Left colon (tissue), 2 donors: ENCODE data around the gene PNMA8C. TPM values are rescaled to one million over a fixed set of nuclear protein-coding genes. Genes with fewer than 3 reads are reported as not detected.
"Not testable (repeated sequence)": the region's sequence is repeated elsewhere in the genome, so short reads cannot be mapped to it uniquely, and the experiment has no call there.

ENCODE experiments used
- ATAC-seq: fragments of 200-7000 bp; cut with Tn5 transposase; one replicate; pipeline ENCODE4 v1.9.1; 2020; ENCODE audit warnings: mild to moderate bottlenecking, moderate library complexity
- DNase-seq, 2 donors: peaks; one replicate each; pipeline ENCODE4 v3.0.0-alpha.2; 2020
- intact Hi-C, 2 donors: fragments of 100-400 bp; cut with DNase I in 1 of 2; cut with micrococcal nuclease in 1 of 2; formaldehyde crosslinking; loops; one replicate each; pipeline versions ENCODE4 v1.11.2 to v1.14.0; 2022; cut with DNase I, micrococcal nuclease
- total RNA-seq, 2 donors: library from RNA; stranded (reverse); fragmentation: NEBNext Ultra II Directional; extraction: Animal tissue kit (Norgen Biotek cat#: 25700); gene quantifications; one replicate each; pipeline ENCODE4 v1.2.1, GENCODE V29; 2021
- donor health status: DM: no; HTN: no; CAD: no.
- donor health status: DM: yes; HTN: yes; CAD: no.

Gene PNMA8C
- total RNA-seq, 2 donors from 2014 or later = 0.06 TPM; not detected in 1

DNA sequence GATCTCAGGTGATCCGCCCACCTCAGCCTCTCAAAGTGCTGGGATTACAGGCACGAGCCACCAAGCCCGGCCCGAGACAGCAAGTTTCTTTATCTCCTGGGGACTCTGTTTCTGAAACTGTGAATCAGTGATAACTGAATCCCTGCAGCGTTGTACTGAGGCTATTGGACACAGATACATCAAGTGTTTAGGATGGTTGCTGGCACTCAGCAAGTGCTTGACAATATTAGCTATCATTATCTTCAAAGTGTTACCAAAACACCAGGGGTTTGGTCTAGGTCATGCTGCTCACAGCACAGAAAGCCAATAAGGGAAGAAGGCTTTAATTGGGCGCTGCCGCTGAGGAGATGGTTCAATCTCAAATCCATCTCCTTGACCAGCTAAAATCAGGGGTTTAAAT lies 20.5 kb upstream of the PNMA8C start:
- DNase-seq (no peak), ATAC-seq (no peak)
- intact Hi-C loops = no loop called here

DNA sequence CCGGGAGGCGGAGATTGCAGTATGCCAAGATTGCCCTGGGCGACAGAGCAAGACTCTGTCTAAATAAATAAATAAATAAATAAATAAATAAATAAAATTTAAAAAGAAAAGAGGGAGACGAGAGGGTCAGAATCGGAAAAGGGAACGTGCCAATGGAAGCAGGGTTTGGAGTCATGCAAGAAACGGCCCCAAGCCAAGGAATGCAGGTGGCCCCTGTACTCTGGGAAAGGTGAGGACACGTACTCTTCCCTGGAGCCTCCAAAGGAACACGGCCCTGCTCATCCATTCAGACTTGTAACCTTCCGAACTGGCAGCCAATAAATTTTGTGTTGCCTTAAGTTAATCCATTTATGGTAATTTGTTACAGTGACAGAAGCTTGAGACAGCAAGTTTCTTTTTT lies 19.9 kb upstream of the PNMA8C start:
- intact Hi-C loops = no loop called here
- DNase-seq (no peak), ATAC-seq (no peak)

DNA sequence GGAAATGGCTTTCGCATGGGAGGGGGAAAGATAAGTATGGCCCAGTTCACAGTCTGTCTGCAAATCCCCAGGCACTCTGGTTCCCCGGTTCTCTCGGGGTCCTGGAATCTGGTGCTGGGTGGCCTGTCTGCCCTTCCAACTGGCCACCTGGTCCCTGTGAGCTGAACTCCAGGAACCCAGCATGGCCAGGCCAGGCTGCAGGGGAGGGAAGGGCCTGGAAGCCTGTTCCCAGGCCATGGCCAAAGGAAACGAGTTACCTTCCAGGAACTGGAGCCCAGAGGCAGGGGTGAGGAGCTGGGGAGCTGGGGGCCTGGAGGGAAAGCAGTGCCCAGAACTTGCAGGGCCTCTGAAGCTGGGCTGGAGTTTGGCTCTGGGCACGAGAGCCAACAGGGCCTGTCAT lies 19.1 kb upstream of the PNMA8C start:
- no peak for ATAC-seq
- intact Hi-C loops = no loop called here
- DNase-seq = no peak

DNA sequence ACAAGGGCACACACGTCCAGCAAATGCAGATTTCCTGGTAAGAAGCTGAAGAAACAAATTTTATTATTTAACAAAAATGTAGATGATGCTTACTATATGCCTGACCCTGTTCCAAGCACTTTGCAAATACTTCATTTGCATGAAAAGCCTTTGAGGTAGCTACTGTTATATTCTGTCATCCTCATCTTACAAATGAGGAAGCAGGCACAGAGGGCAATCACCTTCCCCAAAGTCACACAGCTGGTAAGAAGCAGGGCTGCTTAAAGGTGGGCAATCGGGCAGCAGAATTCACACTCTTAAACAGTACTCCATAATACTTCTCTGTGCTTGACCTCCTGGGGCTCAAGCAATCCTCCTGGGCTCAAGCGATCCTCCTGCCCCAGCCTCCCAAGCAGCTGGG lies 18.3 kb upstream of the PNMA8C start:
- no peak for ATAC-seq
- intact Hi-C loops = no loop called here
- DNase-seq = no peak

DNA sequence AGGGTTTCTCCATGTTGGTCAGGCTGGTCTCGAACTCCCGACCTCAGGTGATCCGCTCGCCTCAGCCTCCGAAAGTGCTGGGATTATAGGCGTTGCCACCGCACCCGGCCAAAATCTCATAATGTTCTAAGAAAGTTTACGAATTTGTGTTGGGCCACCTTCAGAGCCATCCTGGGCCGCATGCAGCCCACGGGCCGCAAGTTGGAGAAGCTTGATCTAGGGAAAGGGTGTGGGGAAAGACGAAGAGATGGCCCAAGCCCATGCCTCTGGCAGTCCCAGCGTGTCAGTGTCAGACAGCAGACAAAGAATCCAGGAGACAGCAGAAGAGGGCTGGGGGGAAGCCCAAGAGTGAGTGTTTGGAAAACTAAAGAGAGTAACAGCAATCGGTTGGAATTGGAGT lies 17.3 kb upstream of the PNMA8C start:
- DNase-seq (no peak), ATAC-seq (no peak)
- intact Hi-C loops = no loop called here

DNA sequence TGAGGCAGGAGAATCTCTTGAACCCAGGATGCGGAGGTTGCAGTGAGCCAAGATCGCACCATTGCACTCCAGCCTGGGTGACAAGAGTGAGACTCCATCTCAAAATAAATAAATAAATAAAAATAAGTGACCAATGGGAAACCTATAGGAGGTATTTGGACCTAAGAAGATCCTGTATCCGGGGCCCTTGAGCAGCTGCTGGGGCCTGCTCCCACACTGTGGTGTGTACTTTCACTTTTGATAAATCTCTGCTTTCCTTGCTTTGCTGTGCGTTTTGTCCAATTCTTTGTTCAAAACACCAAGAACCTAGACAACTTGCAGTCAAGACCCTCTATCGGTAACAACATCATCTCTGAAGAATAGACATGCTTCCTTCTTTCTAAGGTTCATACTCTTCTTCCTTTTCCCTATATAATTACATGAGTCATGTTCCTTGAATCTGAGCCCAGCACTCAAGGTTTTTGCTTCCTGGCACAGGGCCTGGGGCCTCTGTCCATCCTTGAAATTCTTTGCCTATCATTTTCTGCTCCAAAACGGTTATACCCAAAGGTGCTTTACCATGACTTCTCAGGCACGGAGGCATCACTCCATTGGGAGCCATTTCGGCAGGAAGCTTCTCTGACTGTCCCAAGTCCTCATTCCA lies 14.2 kb upstream of the PNMA8C start:
- intact Hi-C loops = no loop called here
- ATAC-seq (no peak), DNase-seq (no peak)

DNA sequence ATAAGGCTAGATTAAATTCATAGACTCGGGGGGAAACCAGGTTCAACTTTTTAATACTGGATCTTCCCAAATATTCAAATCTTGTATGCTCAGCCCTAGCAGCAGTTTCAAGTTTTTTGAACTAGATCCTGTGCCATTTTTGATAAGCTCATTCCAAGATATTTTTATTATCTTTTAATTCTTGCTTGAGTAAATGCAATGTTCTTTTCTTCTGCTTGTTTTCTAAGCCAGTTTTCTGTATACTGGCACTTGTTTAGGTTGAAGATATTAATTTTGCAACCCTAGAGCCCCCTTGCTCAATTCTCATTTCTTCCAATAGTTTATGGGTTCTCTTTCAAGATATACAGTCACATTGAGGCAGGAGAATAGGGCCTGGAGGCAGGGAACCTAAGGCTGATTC lies 13.1 kb upstream of the PNMA8C start:
- intact Hi-C loops = no loop called here
- ATAC-seq (no peak), DNase-seq (no peak)

DNA sequence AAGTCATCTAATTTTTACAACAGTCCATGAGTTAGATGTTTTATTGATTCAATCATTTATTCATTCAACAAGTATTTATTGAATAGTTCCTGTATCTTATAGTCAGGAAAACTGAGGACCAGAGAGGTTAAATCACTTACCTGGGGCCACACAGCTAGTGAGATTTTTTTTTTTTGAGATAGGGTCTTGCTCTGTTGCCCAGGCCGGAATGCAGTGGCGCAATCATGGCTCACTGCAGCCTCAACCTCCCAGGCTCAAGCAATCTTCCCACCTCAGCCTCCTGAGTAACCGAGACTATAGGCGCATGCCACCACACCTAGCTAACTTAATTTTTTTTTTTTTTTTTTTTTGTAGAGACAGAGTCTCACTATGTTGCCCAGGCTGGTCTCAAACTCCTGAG lies 7.0 kb upstream of the PNMA8C start:
- DNase-seq, intact Hi-C loops, ATAC-seq: not testable (repeated sequence)

DNA sequence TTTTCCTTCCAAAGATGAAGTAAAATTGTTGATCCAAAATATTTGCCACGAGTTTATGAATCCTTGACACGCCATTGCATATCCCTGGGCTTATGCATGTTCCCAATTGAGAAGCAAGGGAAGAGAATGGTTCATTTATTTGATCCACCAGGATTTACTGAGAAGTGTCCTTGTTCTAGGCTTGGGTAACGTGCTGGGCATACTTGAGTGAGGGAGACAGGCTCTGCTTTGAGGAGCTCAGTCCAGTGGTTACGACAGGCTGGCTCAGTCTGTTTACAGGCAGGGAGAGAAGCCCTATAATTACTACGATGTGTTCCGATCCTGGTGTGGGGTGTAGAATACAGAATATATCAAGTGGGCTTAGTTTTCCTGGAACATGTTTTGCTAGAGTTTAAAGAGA lies 6.3 kb upstream of the PNMA8C start:
- intact Hi-C loops = no loop called here
- DNase-seq (no peak), ATAC-seq (no peak)

DNA sequence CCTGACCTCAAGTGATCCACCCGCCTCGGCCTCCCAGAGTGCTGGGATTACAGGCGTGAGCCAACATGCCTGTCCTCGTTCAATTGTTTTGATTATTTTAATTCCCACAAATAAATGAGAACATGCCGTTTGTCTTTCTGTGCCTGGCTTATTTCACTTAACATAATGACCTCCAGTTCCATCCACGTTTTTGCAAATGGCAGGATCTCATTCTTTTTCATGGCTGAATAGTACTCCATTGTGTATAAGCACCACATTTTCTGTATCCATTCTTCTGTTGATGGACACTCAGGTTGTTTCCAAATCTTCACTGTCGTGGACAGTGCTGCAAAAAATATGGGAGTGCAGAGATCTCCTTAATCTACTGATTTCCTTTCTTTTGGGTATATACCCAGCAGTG lies 4.7 kb upstream of the PNMA8C start:
- ATAC-seq, intact Hi-C loops, DNase-seq: not testable (repeated sequence)

DNA sequence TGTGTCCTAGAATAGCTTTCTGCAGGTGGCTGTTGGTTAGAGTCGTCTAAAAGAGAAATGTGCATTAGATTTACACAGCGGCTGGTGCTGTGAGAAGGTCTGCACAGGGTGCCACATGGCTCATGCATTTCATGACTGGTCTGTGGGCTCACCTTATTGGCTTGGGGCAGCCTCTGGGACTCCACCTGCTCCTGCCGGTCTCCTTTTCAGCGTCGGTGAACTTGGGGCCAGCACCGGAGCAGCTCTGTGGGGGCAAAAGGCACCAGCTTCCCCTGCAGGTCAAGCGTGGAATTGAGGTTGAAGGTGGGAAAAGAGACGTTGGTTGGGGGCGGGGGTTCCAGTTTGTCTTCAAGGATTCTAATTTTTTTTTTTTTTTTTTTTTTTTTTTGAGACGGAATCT lies 3.1 kb upstream of the PNMA8C start:
- intact Hi-C loops = no loop called here
- no peak for DNase-seq
- ATAC-seq = no peak

DNA sequence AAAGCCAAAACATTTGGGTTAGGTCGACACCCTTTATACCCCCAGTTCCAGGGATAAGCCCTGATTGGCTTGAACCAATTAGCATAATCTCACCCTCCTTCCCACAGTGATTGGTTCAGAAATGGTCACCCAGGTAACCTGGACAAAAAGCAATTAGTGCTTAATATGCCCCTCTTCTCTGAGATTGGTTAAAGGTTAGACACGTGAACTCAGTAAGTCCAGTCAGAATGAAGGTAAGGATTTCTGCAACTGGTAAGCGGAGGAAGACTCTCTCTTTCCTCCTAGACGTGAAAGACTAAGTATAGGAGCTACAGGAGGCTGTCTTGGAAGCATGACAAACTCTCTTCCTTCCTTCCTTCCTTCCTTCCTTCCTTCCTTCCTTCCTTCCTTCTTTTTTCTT lies 1.3 kb upstream of the PNMA8C start:
- ATAC-seq = no peak
- intact Hi-C loops = no loop called here
- DNase-seq = no peak

DNA sequence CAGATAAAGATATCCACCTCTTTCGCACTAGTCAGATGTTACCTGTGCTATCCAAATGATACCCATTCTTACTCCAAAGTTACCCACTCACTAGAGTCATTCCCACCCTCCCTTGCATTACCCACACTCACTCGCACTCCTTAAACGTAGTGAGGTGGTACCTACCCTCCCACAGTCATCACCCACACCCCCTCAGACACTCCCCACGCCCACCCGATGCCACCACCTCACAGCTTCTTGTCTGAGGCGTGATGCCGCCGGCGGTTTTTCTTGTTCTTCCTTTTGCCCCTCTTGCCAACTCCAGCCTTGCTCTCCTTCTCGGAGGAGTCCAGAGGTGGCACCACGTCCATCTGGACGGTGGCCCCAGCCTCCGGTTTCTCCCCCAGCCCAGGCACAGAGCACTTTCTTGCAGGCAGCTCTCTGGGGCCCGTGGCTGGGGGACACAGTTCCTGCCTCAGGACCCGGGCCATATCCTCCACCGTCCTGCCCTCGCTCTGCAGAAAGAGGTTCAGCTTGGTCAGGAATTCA lies 1.2 kb downstream of the PNMA8C start:
- ATAC-seq (no peak), DNase-seq (no peak)
- intact Hi-C loops = no loop called here

DNA sequence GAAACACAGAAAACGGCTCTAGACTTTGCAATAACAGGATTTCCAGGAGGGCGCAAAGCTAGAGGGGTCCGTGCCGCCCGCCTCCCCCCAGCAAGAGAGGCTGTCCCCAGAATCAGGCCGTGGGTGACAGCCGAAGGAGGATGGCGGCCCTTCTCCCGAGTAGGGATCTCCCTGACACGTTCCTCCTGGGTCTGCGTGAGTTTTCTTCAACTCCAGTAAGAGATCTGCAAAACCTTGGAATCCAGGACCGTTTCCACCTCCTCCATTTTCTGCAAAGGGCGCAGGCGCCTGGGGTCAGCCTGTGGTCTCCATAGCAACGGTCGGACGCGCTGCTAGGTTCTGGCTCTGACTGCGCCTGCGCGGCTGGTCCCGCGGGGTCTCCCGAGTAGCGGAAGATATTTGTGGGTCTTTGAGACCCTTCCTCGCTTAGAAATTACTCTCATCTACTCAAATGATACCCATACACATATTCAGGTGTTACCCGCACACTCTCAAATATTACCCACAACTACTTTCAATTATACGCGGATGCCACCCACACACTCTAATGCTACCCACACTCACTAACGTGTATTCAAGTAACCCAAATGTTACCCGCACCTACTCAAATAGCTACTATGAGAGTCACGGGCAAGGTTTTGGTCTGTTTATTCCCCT lies 2.1 kb downstream of the PNMA8C start:
- peak; percentile 46 to 56 for DNase-seq
- intact Hi-C loops = no loop called here
- ATAC-seq = peak; percentile 45

DNA sequence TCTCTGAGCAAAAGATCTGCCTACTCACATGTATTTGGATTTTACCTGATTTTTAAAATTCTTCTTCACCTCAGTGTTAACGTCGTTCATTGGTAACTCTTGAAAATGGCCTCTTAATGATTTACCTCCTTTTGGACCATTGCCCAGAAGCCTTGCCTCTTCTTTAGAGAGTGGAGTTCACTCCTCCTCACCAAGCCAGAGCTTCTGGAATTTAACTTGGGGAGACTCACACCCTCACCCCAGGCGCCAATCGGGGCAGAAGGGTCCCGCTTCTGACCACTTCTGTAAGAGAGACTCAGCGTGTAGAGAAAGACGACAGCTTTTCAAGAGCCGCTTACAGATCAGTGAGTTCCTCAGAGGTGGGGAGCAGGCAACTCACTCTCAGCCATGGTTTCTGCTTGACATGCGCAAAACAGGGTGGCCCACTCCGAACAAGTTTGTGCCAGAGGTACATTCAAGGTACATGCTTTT lies 2.7 kb downstream of the PNMA8C start:
- no peak for DNase-seq
- intact Hi-C loops = no loop called here
- peak; percentile 80 for ATAC-seq

DNA sequence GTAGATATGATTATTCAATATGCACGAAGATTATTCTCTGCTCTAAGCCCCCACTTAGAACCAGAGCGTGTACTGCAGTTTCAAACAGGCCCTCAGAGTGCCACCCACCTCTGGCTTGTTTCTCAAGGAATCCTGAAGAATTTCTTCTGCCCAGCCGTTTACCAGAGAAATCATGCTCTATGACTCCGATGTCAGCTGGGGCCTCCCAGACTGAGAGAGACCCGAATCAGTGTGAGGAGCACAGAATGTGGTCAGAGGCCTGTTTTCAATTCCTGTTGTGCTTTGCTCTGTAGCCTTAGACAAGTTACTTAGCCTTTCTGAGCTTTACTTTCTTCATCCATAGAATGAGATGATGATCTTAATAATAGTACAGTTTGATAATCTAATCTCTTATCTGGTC lies 5.5 kb downstream of the PNMA8C start:
- DNase-seq = no peak
- no peak for ATAC-seq
- intact Hi-C loops = no loop called here

DNA sequence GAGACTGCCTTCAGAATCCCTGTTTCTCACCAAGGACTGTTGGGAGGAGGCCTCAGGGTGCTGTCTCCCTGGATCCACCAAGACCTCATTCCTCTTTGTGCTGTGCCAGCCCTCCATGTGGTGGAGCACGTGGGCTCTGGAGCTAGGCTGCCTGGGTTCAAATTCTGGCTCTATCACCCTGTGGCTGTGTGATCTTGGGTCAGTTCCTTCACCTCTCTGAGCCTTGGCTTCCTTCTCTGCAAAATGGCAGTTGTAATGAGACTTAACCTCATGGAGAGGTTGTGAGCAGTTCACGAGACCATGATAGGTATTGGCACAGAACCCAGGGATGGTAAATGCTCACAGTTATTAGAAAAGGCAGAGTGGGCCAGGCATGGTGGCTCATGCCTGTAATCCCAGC lies 6.4 kb downstream of the PNMA8C start:
- DNase-seq (no peak), ATAC-seq (no peak)
- intact Hi-C loops = no loop called here

DNA sequence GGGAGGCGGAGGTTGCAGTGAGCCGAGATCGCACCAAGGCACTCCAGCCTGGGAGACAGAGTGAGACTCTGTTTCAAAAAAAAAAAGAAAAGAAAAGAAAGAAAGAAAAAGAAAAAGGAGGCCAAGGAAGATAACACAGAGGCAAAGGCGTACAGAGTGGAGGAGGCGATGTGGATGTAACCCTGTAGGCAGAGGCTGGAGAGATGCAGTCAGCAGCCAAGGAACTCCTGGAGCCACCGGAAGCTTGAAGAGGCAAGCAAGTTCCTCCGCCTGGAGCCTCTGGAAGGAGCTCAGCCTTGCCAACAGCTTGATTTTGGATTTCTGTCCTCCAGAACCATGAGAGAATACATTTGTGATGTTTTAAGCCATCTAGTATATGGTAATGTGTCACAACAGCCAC lies 8.7 kb downstream of the PNMA8C start:
- no peak for ATAC-seq
- DNase-seq = no peak
- intact Hi-C loops = no loop called here

DNA sequence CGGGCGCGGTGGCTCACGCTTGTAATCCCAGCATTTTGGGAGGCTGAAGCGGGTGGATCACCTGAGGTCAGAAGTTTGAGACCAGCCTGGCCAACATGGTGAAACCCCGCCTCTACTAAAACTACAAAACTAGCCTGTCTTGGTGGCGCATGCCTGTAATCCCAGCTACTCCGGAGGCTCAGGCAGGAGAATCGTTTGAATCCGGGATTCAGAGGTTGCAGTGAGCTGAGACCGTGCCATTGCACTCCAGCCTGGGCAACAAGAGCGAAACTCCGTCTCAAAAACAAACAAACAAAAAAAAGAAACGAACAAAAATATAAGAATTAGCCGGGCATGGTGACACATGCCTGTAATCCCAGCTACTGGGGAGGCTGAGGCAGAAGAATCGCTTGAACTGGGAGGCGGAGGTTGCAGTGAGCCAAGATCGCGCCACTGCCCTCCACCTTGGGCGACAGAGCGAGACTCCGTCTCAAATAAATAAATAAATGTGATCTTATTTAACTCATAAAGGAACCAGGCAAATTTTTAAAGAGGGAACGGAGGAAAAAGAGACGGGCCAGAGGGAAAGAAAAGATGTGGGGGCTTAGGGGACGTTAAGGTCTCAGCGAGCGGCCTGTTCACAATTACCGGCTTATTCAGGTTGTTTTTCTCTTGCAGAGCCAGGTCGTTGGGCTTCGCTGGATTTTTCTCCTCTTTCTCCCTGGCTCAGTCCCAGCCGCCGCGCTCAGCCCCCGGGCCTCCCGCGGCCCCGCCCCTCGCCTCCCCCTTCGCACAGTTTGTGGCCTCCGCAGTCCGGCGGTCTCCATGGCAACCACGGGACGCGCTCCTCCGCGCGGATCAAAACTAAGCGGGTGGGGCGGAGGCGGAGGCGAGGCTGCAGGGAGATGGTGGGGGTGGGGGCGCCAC lies 12.7 kb downstream of the PNMA8C start:
- intact Hi-C loops = not testable (repeated sequence)
- ATAC-seq (peak; percentile 71), DNase-seq (peak; percentile 71 to 78)

DNA sequence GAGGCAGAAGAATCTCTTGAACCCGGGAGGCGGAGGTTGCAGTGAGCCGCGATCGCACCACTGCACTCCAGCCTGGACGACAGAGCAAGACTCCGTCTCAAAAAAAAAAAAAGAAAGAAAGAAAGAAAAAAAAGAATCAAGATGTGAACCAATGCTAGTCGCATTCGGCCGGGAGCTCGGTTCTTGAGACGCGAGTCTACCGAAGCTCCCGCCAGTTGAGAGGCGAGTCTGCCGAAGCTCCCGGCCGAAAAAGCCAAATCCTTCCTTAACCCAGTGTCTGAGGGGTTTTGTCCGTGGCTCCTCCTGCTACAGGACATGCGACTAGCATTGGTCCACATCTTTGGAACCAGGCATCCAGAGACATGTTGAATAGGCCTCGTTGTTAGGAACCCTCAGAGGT lies 13.8 kb downstream of the PNMA8C start:
- intact Hi-C loops, DNase-seq, ATAC-seq: not testable (repeated sequence)
